ENCODE results near the gene MYRF. TPM values are rescaled to one million over a fixed set of nuclear protein-coding genes. Genes with fewer than 3 reads are reported as not detected.
A peak's percentile ranks its signal among the peaks of the same experiment; 100 is the strongest.

MYRF gene
- total RNA-seq, 1 experiment from 2014 or later: 5.1 TPM

DNA sequence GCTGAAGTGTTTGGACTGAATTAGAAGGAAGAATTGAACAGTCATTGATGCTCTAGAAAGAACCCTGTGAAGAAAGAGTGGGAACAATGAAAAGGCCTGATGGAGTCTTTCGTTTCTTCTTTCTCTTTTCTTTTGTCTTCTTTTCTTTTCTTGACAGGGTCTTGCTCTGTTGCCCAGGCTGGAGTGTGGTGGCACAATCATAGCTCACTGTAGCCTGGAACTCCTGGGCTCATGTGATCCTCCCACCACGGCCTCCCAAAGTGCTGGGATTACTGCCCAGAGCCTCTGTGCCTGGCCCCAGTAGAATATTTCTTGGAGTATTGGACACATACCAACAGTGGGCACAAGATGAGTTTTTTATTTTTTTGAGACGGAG lies 41.4 kb downstream of the MYRF start:
- Histone ChIP-seq H2AFZ (ENCODE audit: low read length) (no peak overlapping the region), H4K20me1 (ENCODE audit: low read length) (peaks cover 12% of the 10 kb centered on the region; the same call in 1 of the 2 replicates), H3K27me3 (ENCODE audit: low read length) (no peaks in the 10 kb centered on the region), H3K4me1 (ENCODE audit: insufficient read depth, low read length) (peaks cover 14% of the 10 kb centered on the region), H3K36me3 (ENCODE audit: low read depth, low read length) (peaks cover 46% of the 10 kb centered on the region; the same call in 1 of the 2 replicates), H3K79me2 (ENCODE audit: low read length) (peaks cover 86% of the 10 kb centered on the region), H3K9me3 (ENCODE audit: low read length) (no peaks in the 10 kb centered on the region), H3K9ac (ENCODE audit: low read length) (peak overlapping the region; percentile 95), H3K27ac (ENCODE audit: low read length) (no peak overlapping the region; the same call in 1 of the 2 replicates), H3K4me2 (ENCODE audit: low read length) (peak overlapping the region; percentile 90), H3F3A (ENCODE audit: low read length, unreplicated experiment) (no peaks in the 10 kb centered on the region), H3K9me2 (replicated peaks; ENCODE audit: low read length) (no peaks in the 10 kb centered on the region), H3K4me3 (ENCODE audit: low read length) (peak overlapping the region; percentile 97)
- DNase-seq (no peak), ATAC-seq (no peak)
- ChIA-PET POLR2A (ENCODE audit: unreplicated experiment) (no interaction called here), CTCF (no interaction called here)
- intact Hi-C loops (cut with micrococcal nuclease): no loop called here
- no TSS peak for BruUV-seq (replicated peaks)
- TF ChIP-seq EZH2 (IDR thresholded peaks at IDR 0.05; ENCODE audit: low read length, unreplicated experiment) (no peak), CTCF (conservative IDR thresholded peaks at IDR 0.05; ENCODE audit: low read depth, low read length) (no peak), EZH2phosphoT487 (IDR thresholded peaks at IDR 0.05; ENCODE audit: borderline replicate concordance, low read length) (no peak)

GRCh38 chr11:61794579-61794978 lies 42.1 kb downstream of the MYRF start:
- Histone ChIP-seq H3K4me3 (ENCODE audit: low read length) (peak overlapping the region; percentile 38), H3F3A (ENCODE audit: low read length, unreplicated experiment) (no peaks in the 10 kb centered on the region), H3K9me2 (replicated peaks; ENCODE audit: low read length) (no peaks in the 10 kb centered on the region), H3K4me2 (ENCODE audit: low read length) (peak overlapping the region; percentile 61), H3K9me3 (ENCODE audit: low read length) (no peaks in the 10 kb centered on the region), H4K20me1 (ENCODE audit: low read length) (peaks cover 12% of the 10 kb centered on the region; the same call in 1 of the 2 replicates), H3K27me3 (ENCODE audit: low read length) (no peaks in the 10 kb centered on the region), H3K36me3 (ENCODE audit: low read depth, low read length) (peaks cover 45% of the 10 kb centered on the region; the same call in 1 of the 2 replicates), H3K79me2 (ENCODE audit: low read length) (peaks cover 93% of the 10 kb centered on the region), H3K27ac (ENCODE audit: low read length) (no peak overlapping the region), H3K4me1 (ENCODE audit: insufficient read depth, low read length) (peaks cover 14% of the 10 kb centered on the region), H3K9ac (ENCODE audit: low read length) (no peak overlapping the region), H2AFZ (ENCODE audit: low read length) (no peak overlapping the region)
- no TSS peak for BruUV-seq (replicated peaks)
- POLR2A ChIA-PET (ENCODE audit: unreplicated experiment): no interaction called here
- ATAC-seq (no peak), DNase-seq (no peak)
- intact Hi-C loops (cut with micrococcal nuclease): no loop called here
- TF ChIP-seq EZH2 (IDR thresholded peaks at IDR 0.05; ENCODE audit: low read length, unreplicated experiment) (no peak), EZH2phosphoT487 (IDR thresholded peaks at IDR 0.05; ENCODE audit: borderline replicate concordance, low read length) (no peak), CTCF (conservative IDR thresholded peaks at IDR 0.05; ENCODE audit: low read depth, low read length) (no peak)
- CTCF ChIA-PET: no interaction called here

DNA sequence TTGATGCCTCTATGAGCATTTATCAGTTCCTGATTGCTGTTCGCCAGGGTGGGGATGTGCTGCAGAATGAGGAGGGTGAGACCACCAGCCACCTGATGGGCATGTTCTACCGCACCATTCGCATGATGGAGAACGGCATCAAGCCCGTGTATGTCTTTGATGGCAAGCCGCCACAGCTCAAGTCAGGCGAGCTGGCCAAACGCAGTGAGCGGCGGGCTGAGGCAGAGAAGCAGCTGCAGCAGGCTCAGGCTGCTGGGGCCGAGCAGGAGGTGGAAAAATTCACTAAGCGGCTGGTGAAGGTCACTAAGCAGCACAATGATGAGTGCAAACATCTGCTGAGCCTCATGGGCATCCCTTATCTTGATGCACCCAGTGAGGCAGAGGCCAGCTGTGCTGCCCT lies 43.0 kb downstream of the MYRF start:
- H3K9me2 ChIP-seq (replicated peaks; ENCODE audit: low read length): no peaks in the 10 kb centered on the region
- no peak overlapping the region for H3K27ac ChIP-seq (ENCODE audit: low read length)
- BruUV-seq (replicated peaks): no TSS peak
- no peak overlapping the region for H3K4me2 ChIP-seq (ENCODE audit: low read length)
- no peak overlapping the region for H3K9ac ChIP-seq (ENCODE audit: low read length)
- POLR2A ChIA-PET (ENCODE audit: unreplicated experiment): interaction anchor here (0.6 to 0.7 kb wide), 2 partner anchors 19 to 1973 kb away, joined by 3 read pairs; partner anchors contain the start of gene ZFTA
- H3K4me1 ChIP-seq (ENCODE audit: insufficient read depth, low read length): peaks cover 19% of the 10 kb centered on the region
- DNase-seq: no peak
- peaks cover 40% of the 10 kb centered on the region; the same call in 1 of the 2 replicates for H3K36me3 ChIP-seq (ENCODE audit: low read depth, low read length)
- H3K27me3 ChIP-seq (ENCODE audit: low read length): no peaks in the 10 kb centered on the region
- intact Hi-C loops (cut with micrococcal nuclease): loop anchor here (5.0 kb wide), 1 partner anchor 582 kb away; no protein-coding TSS in a partner anchor
- TF ChIP-seq EZH2phosphoT487 (IDR thresholded peaks at IDR 0.05; ENCODE audit: borderline replicate concordance, low read length): no peak
- CTCF ChIA-PET: no interaction called here
- no peaks in the 10 kb centered on the region for H3F3A ChIP-seq (ENCODE audit: low read length, unreplicated experiment)
- no peaks in the 10 kb centered on the region for H3K9me3 ChIP-seq (ENCODE audit: low read length)
- no peak overlapping the region for H3K4me3 ChIP-seq (ENCODE audit: low read length)
- peaks cover 92% of the 10 kb centered on the region for H3K79me2 ChIP-seq (ENCODE audit: low read length)
- ATAC-seq: no peak
- H2AFZ ChIP-seq (ENCODE audit: low read length): no peak overlapping the region
- peaks cover 12% of the 10 kb centered on the region; the same call in 1 of the 2 replicates for H4K20me1 ChIP-seq (ENCODE audit: low read length)

Data from PC-3 (cell line).